MM.1S (cell line): ENCODE results near the gene NOP14.

ENCODE experiments used
- DNase-seq: peaks from one replicate; pipeline ENCODE4 v3.0.0-alpha.2; 2015
- H2AFZ ChIP-seq: fragments of 300-600 bp; sonication (generic); 2 replicates; pipeline ENCODE4 v1.6.0; 2016; ENCODE audit warnings: antibody characterized with exemption, low read length
- H3F3A ChIP-seq: fragments of 300-600 bp; sonication (generic); 2 replicates; pipeline ENCODE4 v1.6.1; 2016; ENCODE audit warnings: mild to moderate bottlenecking, antibody characterized with exemption, low read length, moderate library complexity, mixed read lengths; ENCODE audit not compliant: insufficient read depth
- H3K27ac ChIP-seq: fragments of 300-600 bp; sonication (generic); 2 replicates; pipeline ENCODE4 v1.5.1; 2016; ENCODE audit warnings: mild to moderate bottlenecking, low read length
- H3K27me3 ChIP-seq: fragments of 300-600 bp; sonication (generic); replicated peaks from 2 replicates; pipeline ENCODE4 v1.6.0; 2016; ENCODE audit warnings: low read length; ENCODE audit not compliant: insufficient read depth
- H3K36me3 ChIP-seq: fragments of 300-600 bp; sonication (generic); replicated peaks from 2 replicates; pipeline ENCODE4 v1.6.1; 2016; ENCODE audit warnings: mild to moderate bottlenecking, low read length, mixed read lengths; ENCODE audit not compliant: insufficient read depth
- H3K4me1 ChIP-seq: fragments of 300-600 bp; sonication (generic); 2 replicates; pipeline ENCODE4 v1.6.1; 2016; ENCODE audit warnings: low read length, mixed read lengths
- H3K4me2 ChIP-seq: fragments of 300-600 bp; sonication (generic); 2 replicates; pipeline ENCODE4 v1.6.0; 2016; ENCODE audit warnings: low read depth, low read length
- H3K4me3 ChIP-seq: fragments of 300-600 bp; sonication (generic); 2 replicates; pipeline ENCODE4 v1.5.1; 2016; ENCODE audit warnings: low read length, mixed read lengths
- H3K79me2 ChIP-seq: fragments of 300-600 bp; sonication (generic); 2 replicates; pipeline ENCODE4 v1.6.1; 2016; ENCODE audit warnings: mixed run types, low read length, mixed read lengths
- H3K9ac ChIP-seq: fragments of 300-600 bp; sonication (generic); 2 replicates; pipeline ENCODE4 v1.6.1; 2016; ENCODE audit warnings: low read length, mixed read lengths
- H3K9me2 ChIP-seq: fragments of 300-600 bp; sonication (generic); replicated peaks from 2 replicates; pipeline ENCODE4 v1.6.1; 2016; ENCODE audit warnings: mild to moderate bottlenecking, low read length, mixed read lengths; ENCODE audit not compliant: insufficient read depth
- H3K9me3 ChIP-seq: fragments of 300-600 bp; sonication (generic); replicated peaks from 2 replicates; pipeline ENCODE4 v1.6.1; 2016; ENCODE audit warnings: mild to moderate bottlenecking, low read length, mixed read lengths; ENCODE audit not compliant: insufficient read depth
- H4K20me1 ChIP-seq: fragments of 300-600 bp; sonication (generic); 2 replicates; pipeline ENCODE4 v1.6.1; 2016; ENCODE audit warnings: mild to moderate bottlenecking, low read length, moderate library complexity, mixed read lengths; ENCODE audit not compliant: insufficient read depth
- CTCF ChIP-seq: fragments of 300-600 bp; sonication (generic); IDR thresholded peaks from 2 replicates; pipeline ENCODE4 v1.5.1; 2016; ENCODE audit warnings: antibody characterized with exemption, low read length, mixed read lengths
- EZH2 ChIP-seq: fragments of 300-600 bp; sonication (generic); optimal IDR thresholded peaks from 2 replicates; pipeline ENCODE3; 2017; ENCODE audit warnings: low read depth, mild to moderate bottlenecking, antibody characterized with exemption, low read length, mixed read lengths
- EZH2phosphoT487 ChIP-seq: fragments of 300-600 bp; sonication (generic); IDR thresholded peaks from 2 replicates; pipeline ENCODE4 v1.6.1; 2018; ENCODE audit warnings: antibody characterized with exemption, low read length

The NOP14 gene

DNA sequence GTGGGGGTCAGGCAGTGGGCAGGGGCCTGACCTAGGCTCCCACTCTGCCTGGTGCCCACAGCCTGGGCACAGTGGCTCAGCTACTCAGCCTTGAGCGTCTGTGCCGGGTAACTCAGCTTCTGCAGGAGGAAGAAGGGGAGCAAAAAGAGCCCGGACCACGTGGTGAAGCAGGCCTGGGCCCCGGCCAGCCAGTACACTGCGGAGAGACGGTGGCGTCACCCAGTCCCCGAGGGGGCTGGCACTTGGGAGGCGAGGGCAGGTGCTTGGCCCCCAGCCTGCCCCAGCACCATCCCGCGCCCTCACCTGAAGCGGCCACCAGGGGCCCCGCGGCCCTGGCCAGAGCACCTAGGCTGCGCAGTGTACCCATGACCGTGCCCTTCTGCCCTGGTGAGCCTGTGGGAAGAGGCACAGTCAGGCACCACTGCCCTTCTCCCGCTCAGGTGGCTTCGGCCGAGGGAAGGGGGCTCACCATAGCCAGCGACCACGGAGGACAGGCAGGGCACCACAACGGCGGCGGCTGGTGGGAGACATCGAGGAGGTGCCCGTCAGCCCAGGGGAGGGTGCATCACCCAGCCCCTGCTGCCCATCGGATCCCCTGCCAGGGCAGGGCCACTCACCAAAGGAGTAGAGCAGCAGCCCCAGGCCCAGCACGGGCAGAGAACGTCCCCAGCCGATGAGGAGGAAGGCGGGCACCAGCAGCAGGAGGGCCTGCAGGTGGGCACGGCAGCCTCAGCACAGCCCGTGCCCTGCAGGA lies 32.3 kb downstream of the NOP14 start:
- Histone ChIP-seq H3K4me2 (no peak overlapping the region), H3K4me3 (no peak overlapping the region), H3K79me2 (no peaks in the 10 kb centered on the region; the same call in 1 of the 2 replicates), H3K9ac (no peak overlapping the region), H3K9me2 (no peaks in the 10 kb centered on the region), H4K20me1 (no peaks in the 10 kb centered on the region), H3F3A (peaks cover 7% of the 10 kb centered on the region; the same call in 1 of the 2 replicates), H3K4me1 (peaks cover 6% of the 10 kb centered on the region; the same call in 1 of the 2 replicates), H3K27me3 (no peaks in the 10 kb centered on the region), H3K9me3 (no peaks in the 10 kb centered on the region), H3K36me3 (no peaks in the 10 kb centered on the region), H2AFZ (no peak overlapping the region), H3K27ac (no peak overlapping the region)
- no peak for DNase-seq
- TF ChIP-seq CTCF (no peak), EZH2 (no peak), EZH2phosphoT487 (no peak)

GRCh38 chr4:2930135-2930757 lies 33.0 kb downstream of the NOP14 start:
- no peak overlapping the region for H3K4me3 ChIP-seq
- H3K27me3 ChIP-seq, result no peaks in the 10 kb centered on the region
- H3K4me1 ChIP-seq, result no peaks in the 10 kb centered on the region
- no peak overlapping the region for H3K9ac ChIP-seq
- no peaks in the 10 kb centered on the region for H3K36me3 ChIP-seq
- no peaks in the 10 kb centered on the region for H3K9me3 ChIP-seq
- H3F3A ChIP-seq, result peaks cover under 1% of the 10 kb centered on the region; the same call in 1 of the 2 replicates
- H3K79me2 ChIP-seq, result no peaks in the 10 kb centered on the region
- H2AFZ ChIP-seq, result no peak overlapping the region
- H3K4me2 ChIP-seq, result no peak overlapping the region
- no peaks in the 10 kb centered on the region for H3K9me2 ChIP-seq
- DNase-seq, result no peak
- no peak for TF ChIP-seq EZH2
- no peak for TF ChIP-seq EZH2phosphoT487
- TF ChIP-seq CTCF, result no peak
- H4K20me1 ChIP-seq, result no peaks in the 10 kb centered on the region
- no peak overlapping the region for H3K27ac ChIP-seq

- no peak for TF ChIP-seq CTCF
- TF ChIP-seq EZH2phosphoT487, result no peak
- TF ChIP-seq EZH2, result no peak
- H3K27ac ChIP-seq, result no peak overlapping the region
These were observed 33.7 kb downstream of the NOP14 start for GRCh38 chr4:2929469-2929868.

More at GRCh38 chr4:2929469-2929868, 33.7 kb downstream of the NOP14 start:
- Histone ChIP-seq H4K20me1 (no peaks in the 10 kb centered on the region), H3K79me2 (no peaks in the 10 kb centered on the region), H3K36me3 (no peaks in the 10 kb centered on the region), H3K4me2 (no peak overlapping the region), H2AFZ (no peak overlapping the region), H3K4me1 (no peaks in the 10 kb centered on the region), H3K27me3 (no peaks in the 10 kb centered on the region), H3F3A (no peaks in the 10 kb centered on the region; the same call in 1 of the 2 replicates), H3K4me3 (no peak overlapping the region), H3K9me2 (no peaks in the 10 kb centered on the region), H3K9me3 (no peaks in the 10 kb centered on the region), H3K9ac (no peak overlapping the region)
- DNase-seq, result no peak
